GM12801 (cell line): ENCODE measurements around the gene GAS7.

Experiments
- CTCF ChIP-seq: IDR thresholded peaks from one replicate; pipeline ENCODE4 v1.5.1; 2011; ENCODE audit warnings: control low read depth; ENCODE audit not compliant: insufficient read length; ENCODE audit errors: extremely low read depth

Gene GAS7

DNA sequence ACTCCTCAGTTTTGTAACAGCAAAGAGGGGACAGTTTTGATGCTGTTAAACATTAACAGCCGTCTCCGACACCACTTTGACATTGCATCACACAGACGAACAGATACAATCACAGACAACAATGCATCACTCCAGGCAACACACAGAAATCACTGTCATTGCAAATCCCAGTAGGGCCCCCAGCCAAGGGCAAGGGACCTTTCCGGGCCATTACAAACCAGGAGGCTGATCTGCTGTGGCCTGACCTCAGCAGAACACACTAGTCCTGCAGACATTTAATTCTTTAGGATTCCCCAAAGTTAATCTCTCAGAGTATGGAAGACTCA is 157.2 kb downstream of the GAS7 start:
- TF ChIP-seq CTCF, result no peak

DNA sequence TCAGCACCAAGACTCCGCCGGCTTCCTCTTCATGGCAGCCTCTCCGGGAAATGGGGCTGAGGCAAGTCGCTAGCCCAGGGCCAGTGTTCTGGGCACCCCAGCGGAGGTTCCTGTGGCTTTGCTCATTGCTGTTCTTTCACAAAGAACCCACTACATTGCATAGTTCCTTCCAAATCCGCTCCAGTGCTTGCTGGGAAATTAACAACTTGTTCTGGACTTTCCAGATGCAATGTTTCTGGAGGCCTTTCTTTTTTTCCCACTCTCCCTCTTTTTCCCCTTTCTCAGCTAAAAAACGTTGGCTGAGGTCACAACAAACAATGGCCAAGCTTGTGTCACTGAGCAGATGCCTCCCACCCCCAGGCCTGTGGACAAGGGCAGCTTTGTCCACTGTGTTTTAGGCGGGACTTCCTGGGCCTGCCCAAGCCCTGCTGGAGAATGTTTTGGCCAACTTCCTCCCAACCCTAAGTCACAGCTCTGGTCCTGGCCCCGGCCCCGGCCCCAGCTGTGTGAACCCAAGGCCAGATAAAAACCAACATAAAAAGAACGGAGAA is 161.8 kb downstream of the GAS7 start:
- no peak for TF ChIP-seq CTCF

- no peak for TF ChIP-seq CTCF
Observed at GRCh38 chr17:10035885-10036284, 162.5 kb downstream of the GAS7 start.

GRCh38 chr17:10034719-10035475 is 163.5 kb downstream of the GAS7 start:
- no peak for TF ChIP-seq CTCF

- TF ChIP-seq CTCF, result no peak
Observed at GRCh38 chr17:10033959-10034358, 164.4 kb downstream of the GAS7 start.

DNA sequence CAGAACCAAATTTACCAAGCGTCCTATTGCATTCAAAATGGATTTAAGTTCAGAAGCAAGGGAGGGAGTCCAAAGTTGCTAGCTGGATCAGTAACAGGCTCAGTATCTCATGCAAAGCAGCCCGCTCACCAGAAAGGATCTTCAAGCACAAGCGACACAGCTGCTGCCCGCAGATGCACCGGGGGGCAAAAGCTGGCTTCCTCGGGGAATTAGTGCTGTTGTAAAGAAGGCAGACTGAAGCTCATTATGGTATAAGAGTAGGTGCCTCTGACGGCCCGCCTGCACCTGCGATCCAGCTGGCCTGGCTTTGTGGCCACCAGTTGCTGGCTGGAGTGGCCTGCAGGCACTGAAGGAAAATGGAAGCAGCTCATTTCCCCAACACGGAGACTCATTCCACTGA is 165.0 kb downstream of the GAS7 start:
- TF ChIP-seq CTCF, result no peak

DNA sequence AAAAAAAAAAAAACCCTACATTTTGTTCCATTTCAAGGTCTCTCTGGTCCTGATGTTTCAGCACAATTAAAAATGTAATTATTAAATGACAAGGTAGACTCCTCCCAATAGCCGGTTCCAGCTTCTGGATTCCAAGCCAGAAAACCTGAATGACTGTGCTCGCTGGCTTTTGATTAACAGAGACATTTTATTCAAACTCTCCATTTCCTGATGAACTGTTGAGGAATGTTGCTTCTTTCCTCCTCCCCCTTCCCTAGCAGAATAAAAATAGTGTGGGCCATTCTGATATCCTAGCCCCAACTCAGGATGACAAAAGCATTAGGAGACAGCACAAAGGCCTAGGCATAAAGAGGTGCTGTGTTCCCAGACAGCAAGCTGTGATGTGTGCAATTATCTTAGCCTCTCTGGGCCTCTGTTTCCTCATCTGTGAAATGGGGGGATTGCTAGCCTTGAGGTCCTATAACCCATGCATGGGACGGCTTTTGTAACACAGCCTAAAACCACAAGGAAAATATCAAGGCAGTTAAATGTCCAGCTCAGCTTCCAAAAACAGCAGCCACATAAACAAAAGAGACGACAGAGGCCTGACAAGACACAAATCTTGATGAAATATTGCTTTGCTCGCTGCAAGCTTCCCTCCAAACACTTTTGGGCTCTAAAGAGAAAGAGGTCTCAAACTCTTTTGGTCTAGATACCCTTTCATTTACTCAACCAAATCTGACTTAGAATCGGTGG is 166.1 kb downstream of the GAS7 start:
- no peak for TF ChIP-seq CTCF
